Left ventricle myocardium inferior (tissue), 1 donor: ENCODE measurements around the gene MVP. TPM values are rescaled to one million over a fixed set of nuclear protein-coding genes. Genes with fewer than 3 reads are reported as not detected.

ENCODE experiments used
- DNase-seq: peaks from one replicate; pipeline ENCODE4 v3.0.0-alpha.2; 2020
- H3K27ac ChIP-seq: fragments of 200-600 bp; replicated peaks from 2 replicates; pipeline ENCODE4 v1.8.0; 2021
- H3K27me3 ChIP-seq: fragments of 200-600 bp; 2 replicates; pipeline ENCODE4 v1.8.0; 2021; ENCODE audit warnings: low read depth
- H3K36me3 ChIP-seq: fragments of 200-600 bp; 2 replicates; pipeline ENCODE4 v1.8.0; 2021
- H3K4me1 ChIP-seq: fragments of 200-600 bp; 2 replicates; pipeline ENCODE4 v1.8.0; 2021
- H3K4me3 ChIP-seq: fragments of 200-600 bp; 2 replicates; pipeline ENCODE4 v1.8.0; 2021; ENCODE audit warnings: mild to moderate bottlenecking, moderate library complexity
- H3K9me3 ChIP-seq: fragments of 200-600 bp; replicated peaks from 2 replicates; pipeline ENCODE4 v1.8.0; 2021
- intact Hi-C: fragments of 100-400 bp; cut with micrococcal nuclease; formaldehyde crosslinking; loops from one replicate; pipeline ENCODE4 v1.11.0; 2022
- total RNA-seq: library from RNA; stranded (reverse); fragmentation: NEBNext Ultra II Directional; extraction: Animal tissue kit (Norgen Biotek cat#: 25700); gene quantifications from one replicate; pipeline ENCODE4 v1.2.1, GENCODE V29; 2021
- TF ChIP-seq, protein P1 (sequence below): fragments of 200-600 bp; IDR thresholded peaks from 2 replicates; pipeline ENCODE4 v1.8.0; 2021; ENCODE audit warnings: antibody characterized with exemption, mild to moderate bottlenecking, borderline replicate concordance
- donor health status: DM: no; HTN: yes; CAD: no; lungs with severe emphysema.

Gene MVP
- total RNA-seq, 1 donor from 2014 or later: 38.6 TPM

DNA sequence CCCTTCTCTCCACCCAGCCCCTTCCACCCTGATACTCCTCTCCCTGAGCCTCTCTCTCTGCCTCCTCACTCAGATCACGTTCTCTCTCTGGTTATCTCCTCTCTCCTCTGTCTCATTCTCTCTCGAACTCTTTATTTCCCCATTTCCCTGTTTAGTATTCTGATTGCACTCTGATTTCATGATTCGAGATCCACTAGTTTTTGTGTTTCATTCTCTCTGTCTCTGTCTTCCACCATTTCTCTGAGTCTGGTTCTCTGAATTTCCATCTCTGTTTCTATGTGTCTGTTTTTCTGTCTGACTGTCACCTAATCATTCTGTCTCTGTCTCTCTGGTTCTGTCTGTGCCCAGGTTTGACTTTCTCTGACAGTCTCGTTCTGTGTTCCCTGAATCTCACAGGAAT is 77.1 kb downstream of the MVP start:
- Histone ChIP-seq H3K9me3 (no peaks in the 10 kb centered on the region), H3K4me1 (peaks cover 16% of the 10 kb centered on the region), H3K27ac (no peak overlapping the region), H3K27me3 (peaks cover 66% of the 10 kb centered on the region), H3K4me3 (no peak overlapping the region), H3K36me3 (no peaks in the 10 kb centered on the region)
- no peak for DNase-seq
- intact Hi-C loops: no loop called here
- TF ChIP-seq, protein P1, sequence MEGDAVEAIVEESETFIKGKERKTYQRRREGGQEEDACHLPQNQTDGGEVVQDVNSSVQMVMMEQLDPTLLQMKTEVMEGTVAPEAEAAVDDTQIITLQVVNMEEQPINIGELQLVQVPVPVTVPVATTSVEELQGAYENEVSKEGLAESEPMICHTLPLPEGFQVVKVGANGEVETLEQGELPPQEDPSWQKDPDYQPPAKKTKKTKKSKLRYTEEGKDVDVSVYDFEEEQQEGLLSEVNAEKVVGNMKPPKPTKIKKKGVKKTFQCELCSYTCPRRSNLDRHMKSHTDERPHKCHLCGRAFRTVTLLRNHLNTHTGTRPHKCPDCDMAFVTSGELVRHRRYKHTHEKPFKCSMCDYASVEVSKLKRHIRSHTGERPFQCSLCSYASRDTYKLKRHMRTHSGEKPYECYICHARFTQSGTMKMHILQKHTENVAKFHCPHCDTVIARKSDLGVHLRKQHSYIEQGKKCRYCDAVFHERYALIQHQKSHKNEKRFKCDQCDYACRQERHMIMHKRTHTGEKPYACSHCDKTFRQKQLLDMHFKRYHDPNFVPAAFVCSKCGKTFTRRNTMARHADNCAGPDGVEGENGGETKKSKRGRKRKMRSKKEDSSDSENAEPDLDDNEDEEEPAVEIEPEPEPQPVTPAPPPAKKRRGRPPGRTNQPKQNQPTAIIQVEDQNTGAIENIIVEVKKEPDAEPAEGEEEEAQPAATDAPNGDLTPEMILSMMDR: no peak

Other genes starting within 250 kb of the MVP start
- gene SPN, start 157.2 kb upstream of the MVP start, total RNA-seq: 1.3 TPM
- 20.8 TPM for gene QPRT, start 141.3 kb upstream of the MVP start, total RNA-seq
- gene C16orf54, start 74.5 kb upstream of the MVP start, total RNA-seq: 0.63 TPM
- not detected for gene ZG16, start 42.2 kb upstream of the MVP start, total RNA-seq
- gene KIF22, start 29.7 kb upstream of the MVP start, total RNA-seq: 46.9 TPM
- gene MAZ, start 13.9 kb upstream of the MVP start, total RNA-seq: 77.6 TPM
- gene PRRT2, start 8.3 kb upstream of the MVP start, total RNA-seq: 2.1 TPM
- gene PAGR1, start 4.3 kb upstream of the MVP start, total RNA-seq: 12.9 TPM
- 68.6 TPM for gene CDIPT, start 42.8 kb downstream of the MVP start, total RNA-seq
- gene SEZ6L2, start 79.1 kb downstream of the MVP start, total RNA-seq: 0.38 TPM
- not detected for gene ASPHD1, start 80.0 kb downstream of the MVP start, total RNA-seq
- 9.2 TPM for gene KCTD13, start 105.8 kb downstream of the MVP start, total RNA-seq
- gene TMEM219, start 141.6 kb downstream of the MVP start, total RNA-seq: 63.2 TPM
- gene TAOK2, start 153.4 kb downstream of the MVP start, total RNA-seq: 34.3 TPM
- gene HIRIP3, start 175.2 kb downstream of the MVP start, total RNA-seq: 18.8 TPM
- 29.0 TPM for gene INO80E, start 175.8 kb downstream of the MVP start, total RNA-seq
- 0.66 TPM for gene DOC2A, start 190.6 kb downstream of the MVP start, total RNA-seq
- not detected for gene C16orf92, start 202.7 kb downstream of the MVP start, total RNA-seq
- not detected for gene TLCD3B, start 210.8 kb downstream of the MVP start, total RNA-seq
- gene ALDOA, start 245.3 kb downstream of the MVP start, total RNA-seq: 3,337 TPM